GM19438 (cell line): ENCODE data around the gene MEPE.

ENCODE experiments used
- ATAC-seq: cut with Tn5 transposase; IDR thresholded peaks from one replicate; pipeline ENCODE4 v1.9.1; 2021; ENCODE audit warnings: low read depth; ENCODE audit not compliant: unreplicated experiment

The MEPE gene

GRCh38 chr4:87832669-87833068 lies at the start of gene MEPE:
Gene MEPE, plus strand, starts transcription at chr4:87832969. Its CDS starts 1,746 bp downstream, at chr4:87834715.
- no peak for ATAC-seq

GRCh38 chr4:87783781-87784180 lies 49.0 kb upstream of the MEPE start:
- no peak for ATAC-seq

GRCh38 chr4:87785731-87786509 lies 46.8 kb upstream of the MEPE start:
- no peak for ATAC-seq

- ATAC-seq = no peak
Measured at GRCh38 chr4:87799301-87800113, 33.3 kb upstream of the MEPE start, which contains the start of gene IBSP. Gene IBSP, plus strand, starts transcription at chr4:87799554. Its CDS starts 2,808 bp downstream, at chr4:87802362.

- ATAC-seq = no peak
Measured at GRCh38 chr4:87802858-87803257, 29.9 kb upstream of the MEPE start.

GRCh38 chr4:87803421-87803820 lies 29.3 kb upstream of the MEPE start:
- ATAC-seq = no peak

GRCh38 chr4:87804871-87805270 lies 27.9 kb upstream of the MEPE start:
- no peak for ATAC-seq

GRCh38 chr4:87805971-87806370 lies 26.8 kb upstream of the MEPE start:
- ATAC-seq = no peak

- ATAC-seq = no peak
Measured at GRCh38 chr4:87806520-87806919, 26.2 kb upstream of the MEPE start.

- no peak for ATAC-seq
Measured at GRCh38 chr4:87807402-87807801, 25.4 kb upstream of the MEPE start.

- no peak for ATAC-seq
Measured at GRCh38 chr4:87811977-87812376, 20.8 kb upstream of the MEPE start.

GRCh38 chr4:87819281-87819919 lies 13.4 kb upstream of the MEPE start:
- no peak for ATAC-seq

GRCh38 chr4:87823200-87823599 lies 9.6 kb upstream of the MEPE start:
- ATAC-seq = no peak

- no peak for ATAC-seq
Measured at GRCh38 chr4:87823724-87824123, 9.0 kb upstream of the MEPE start.

- ATAC-seq = no peak
Measured at GRCh38 chr4:87824352-87824751, 8.4 kb upstream of the MEPE start.

GRCh38 chr4:87834401-87834800 lies 1.6 kb downstream of the MEPE start:
- ATAC-seq = no peak

- no peak for ATAC-seq
Measured at GRCh38 chr4:87835197-87835596, 2.4 kb downstream of the MEPE start.

GRCh38 chr4:87835743-87836142 lies 3.0 kb downstream of the MEPE start:
- no peak for ATAC-seq

- no peak for ATAC-seq
Measured at GRCh38 chr4:87838205-87838604, 5.4 kb downstream of the MEPE start.

- no peak for ATAC-seq
Measured at GRCh38 chr4:87838890-87839591, 6.3 kb downstream of the MEPE start.

- ATAC-seq = no peak
Measured at GRCh38 chr4:87839592-87839946, 6.8 kb downstream of the MEPE start.
